Posterior cingulate gyrus (tissue), 11 donors: ENCODE measurements around the gene RUSC1.
A peak's percentile ranks its signal among the peaks of the same experiment; 100 is the strongest.
"Not testable (repeated sequence)": the region's sequence is repeated elsewhere in the genome, so short reads cannot be mapped to it uniquely, and the experiment has no call there.

ENCODE experiments used
- DNase-seq, 10 donors: peaks; one replicate each; pipeline versions ENCODE4 v3.0.0 to v3.0.0-alpha.2; 2020 to 2021; ENCODE audit warnings: mixed read lengths in 3 of 10
- intact Hi-C: fragments of 100-400 bp; cut with DNase I; formaldehyde crosslinking; loops from one replicate; pipeline ENCODE4 v1.15.1; 2023

The RUSC1 gene

DNA sequence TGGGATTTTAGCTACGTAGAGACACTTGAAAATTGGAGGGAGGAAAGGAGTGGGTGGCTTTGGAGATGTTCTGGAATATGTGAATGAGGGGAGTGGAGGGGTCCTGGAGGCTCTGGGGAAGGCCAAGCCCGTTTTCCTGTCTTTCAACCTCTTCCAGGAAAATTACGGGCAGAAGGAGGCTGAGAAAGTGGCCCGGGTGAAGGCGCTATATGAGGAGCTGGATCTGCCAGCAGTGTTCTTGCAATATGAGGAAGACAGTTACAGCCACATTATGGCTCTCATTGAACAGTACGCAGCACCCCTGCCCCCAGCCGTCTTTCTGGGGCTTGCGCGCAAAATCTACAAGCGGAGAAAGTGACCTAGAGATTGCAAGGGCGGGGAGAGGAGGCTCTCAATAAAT is 442 bp upstream of the RUSC1 start:
- intact Hi-C loops: no loop called here
- DNase-seq: no peak

GRCh38 chr1:155321639-155322503 is 1.2 kb downstream of the RUSC1 start:
- peak in 1 of 10 donors; percentile 75 for DNase-seq

DNA sequence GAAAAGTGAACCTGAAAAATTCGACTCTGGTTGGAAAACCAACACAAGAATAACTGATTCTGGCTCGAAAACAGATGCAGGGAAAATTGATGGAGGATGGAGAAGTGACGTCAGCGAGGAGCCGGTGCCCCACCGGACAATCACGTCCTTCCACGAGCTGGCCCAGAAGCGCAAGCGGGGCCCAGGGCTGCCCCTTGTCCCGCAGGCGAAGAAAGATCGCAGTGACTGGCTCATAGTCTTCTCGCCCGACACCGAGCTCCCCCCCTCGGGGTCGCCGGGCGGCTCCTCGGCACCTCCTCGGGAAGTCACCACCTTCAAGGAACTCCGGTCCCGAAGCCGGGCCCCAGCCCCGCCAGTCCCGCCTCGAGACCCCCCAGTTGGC is 1.9 kb downstream of the RUSC1 start:
- peak in 1 of 10 donors; percentile 23 for DNase-seq
- intact Hi-C loops: no loop called here

More at GRCh38 chr1:155321639-155322503, 1.2 kb downstream of the RUSC1 start:
- intact Hi-C loops: no loop called here

DNA sequence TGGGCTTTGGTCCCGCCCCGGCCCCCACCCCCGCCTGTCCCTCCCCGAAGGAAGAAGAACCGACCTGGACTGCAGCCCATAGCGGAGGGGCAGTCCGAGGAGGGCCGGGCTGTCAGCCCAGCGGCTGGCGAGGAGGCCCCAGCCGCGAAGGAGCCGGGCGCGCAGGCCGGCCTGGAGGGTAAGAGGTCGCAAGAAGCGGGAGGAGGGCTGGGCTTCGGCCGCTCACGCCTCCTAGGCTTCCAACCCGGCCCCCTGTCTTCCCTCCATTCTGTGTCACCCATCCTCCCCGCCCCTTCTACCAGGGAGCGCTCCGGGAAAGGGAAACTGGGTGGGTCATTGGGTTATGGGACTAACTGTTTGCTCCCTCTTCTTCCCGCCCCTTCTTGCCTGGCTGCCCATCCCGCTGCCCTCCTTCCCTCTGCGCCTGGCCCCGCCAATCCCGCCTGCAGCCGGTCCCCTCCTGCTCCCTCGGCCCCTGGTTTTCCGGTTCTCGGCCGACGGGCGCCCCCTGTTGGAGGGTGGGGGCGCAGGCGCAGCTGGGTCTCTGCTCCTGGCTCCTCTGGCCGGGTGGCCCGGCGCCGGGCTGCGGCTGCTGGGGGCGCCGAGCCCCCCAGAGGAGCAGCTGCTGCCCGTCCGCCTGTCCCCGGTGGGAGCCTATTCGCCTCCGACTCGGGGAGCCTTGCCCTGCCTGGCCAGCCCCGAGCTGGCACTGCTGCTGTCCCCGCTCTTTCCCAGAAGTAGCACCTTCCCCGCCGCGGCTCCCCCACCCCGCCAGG is 2.4 kb downstream of the RUSC1 start:
- intact Hi-C loops: loop anchor here (1.0 kb wide), 1 partner anchor 46 kb away; the partner anchor contains the start of gene HCN3
- DNase-seq: peak; percentile 69 to 97 (median 84)

- DNase-seq: peak in 8 of 10 donors; percentile 57 to 94 (median 66)
- intact Hi-C loops: loop anchor here (1.0 kb wide), 2 partner anchors 46 to 73 kb away; partner anchors contain the start of gene HCN3
Observed at GRCh38 chr1:155323729-155324036, 3.0 kb downstream of the RUSC1 start.

DNA sequence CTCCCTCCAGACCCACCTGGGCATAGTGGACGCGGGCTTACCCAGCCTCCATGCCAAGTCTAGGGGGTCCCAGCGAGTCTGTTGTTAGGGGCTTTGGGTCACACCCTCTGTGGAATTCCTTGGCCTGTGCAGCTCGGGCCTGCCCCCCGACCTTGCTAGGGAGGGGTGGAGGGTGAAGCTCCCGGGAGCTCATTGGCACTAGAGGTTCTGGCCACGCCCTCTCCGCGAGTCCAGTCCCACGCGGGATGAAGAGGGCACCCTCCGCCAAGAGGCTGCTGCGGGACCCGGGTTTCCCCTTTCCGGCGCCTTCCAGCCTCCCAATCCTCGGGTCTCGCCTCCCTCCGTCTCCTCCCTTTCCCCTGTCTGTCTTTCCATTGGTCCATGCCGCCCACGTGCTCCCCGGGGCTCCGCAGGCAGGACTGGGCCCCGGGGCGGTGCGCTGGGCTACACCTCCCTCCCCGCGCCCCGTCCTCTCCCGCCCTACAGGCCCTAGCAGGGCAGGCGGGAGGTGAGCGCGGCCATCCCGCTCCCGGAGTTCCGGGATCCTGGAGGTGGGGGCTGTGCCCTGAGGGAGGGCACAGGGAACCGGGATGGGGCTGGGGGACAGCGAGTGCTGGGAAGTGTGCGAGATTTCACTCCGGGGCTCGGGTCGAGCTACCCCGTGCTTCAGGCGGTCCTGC is 3.5 kb downstream of the RUSC1 start:
- intact Hi-C loops: loop anchor here (1.0 kb wide), 1 partner anchor 74 kb away; no protein-coding TSS in a partner anchor
- peak; percentile 88 to 99 (median 94) for DNase-seq

- DNase-seq: peak in 3 of 10 donors; percentile 17 to 89 (median 20)
- intact Hi-C loops: loop anchor here (1.0 kb wide), 1 partner anchor 75 kb away; no protein-coding TSS in a partner anchor
Observed at GRCh38 chr1:155324717-155325602, 4.3 kb downstream of the RUSC1 start.

- intact Hi-C loops: no loop called here
- peak in 1 of 10 donors; percentile 72 for DNase-seq
Observed at GRCh38 chr1:155325603-155325893, 4.9 kb downstream of the RUSC1 start.

DNA sequence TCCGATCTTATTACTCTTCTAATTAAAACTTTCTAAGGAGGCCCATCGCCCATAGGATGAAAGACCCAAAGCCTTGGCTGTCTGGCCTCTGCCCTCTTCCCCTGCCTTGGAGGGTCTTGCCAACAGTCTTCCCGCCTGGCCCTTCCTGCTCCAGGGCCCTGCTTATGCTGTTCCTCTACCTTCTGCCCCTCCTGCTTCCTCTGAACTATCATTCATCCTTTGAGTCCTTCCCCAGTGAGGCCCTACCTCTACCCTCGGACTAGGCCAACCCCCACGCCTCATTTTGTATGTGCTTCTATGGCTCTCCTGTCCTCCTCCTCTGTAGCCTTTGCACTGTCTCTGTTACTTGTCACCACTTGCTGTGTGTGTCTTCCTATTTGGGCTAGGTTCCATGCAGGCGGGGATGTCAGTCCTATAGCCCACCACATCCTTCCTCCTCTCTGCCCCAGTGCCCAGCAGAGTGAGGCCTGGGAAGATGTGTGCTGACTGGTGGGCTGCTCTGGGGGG is 5.4 kb downstream of the RUSC1 start:
- DNase-seq: peak in 1 of 10 donors; percentile 30
- intact Hi-C loops: no loop called here

DNA sequence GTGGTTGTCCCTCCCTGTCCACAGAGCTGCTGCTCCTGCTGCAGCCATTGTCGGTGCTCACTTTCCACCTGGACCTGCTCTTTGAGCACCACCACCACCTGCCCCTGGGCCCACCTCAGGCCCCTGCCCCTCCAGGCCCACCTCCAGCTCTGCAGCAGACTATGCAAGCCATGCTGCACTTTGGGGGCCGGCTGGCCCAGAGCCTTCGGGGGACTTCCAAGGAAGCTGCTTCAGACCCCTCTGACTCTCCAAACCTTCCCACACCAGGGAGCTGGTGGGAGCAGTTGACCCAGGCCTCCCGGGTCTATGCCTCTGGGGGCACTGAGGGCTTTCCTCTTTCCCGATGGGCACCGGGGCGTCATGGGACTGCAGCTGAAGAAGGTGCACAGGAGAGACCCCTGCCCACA is 5.9 kb downstream of the RUSC1 start:
- intact Hi-C loops: no loop called here
- DNase-seq: peak in 1 of 10 donors; percentile 83

- intact Hi-C loops: no loop called here
- peak in 1 of 10 donors; percentile 59 for DNase-seq
Observed at GRCh38 chr1:155327981-155328380, 7.3 kb downstream of the RUSC1 start.

DNA sequence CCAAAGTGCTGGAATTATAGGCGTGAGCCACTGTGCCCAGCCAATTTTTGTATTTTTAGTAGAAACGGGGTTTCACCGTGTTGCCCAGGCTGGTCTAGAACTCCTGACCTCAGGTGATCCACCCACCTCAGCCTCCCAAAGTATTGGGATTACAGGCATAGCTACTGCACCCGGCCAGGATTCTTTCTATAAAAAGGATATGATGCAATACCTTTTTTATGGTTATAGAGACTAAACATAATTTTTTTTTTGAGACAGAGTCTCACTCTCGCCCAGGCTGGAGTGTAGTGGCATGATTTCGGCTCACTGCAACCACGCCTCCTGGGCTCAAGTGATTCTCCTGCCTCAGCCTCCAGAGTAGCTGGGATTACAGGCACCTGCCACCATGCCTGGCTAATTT is 8.2 kb downstream of the RUSC1 start:
- DNase-seq, intact Hi-C loops: not testable (repeated sequence)

GRCh38 chr1:155329980-155330598 is 9.4 kb downstream of the RUSC1 start:
- intact Hi-C loops: no loop called here

GRCh38 chr1:155334962-155335361 is 14.3 kb downstream of the RUSC1 start:
- DNase-seq: no peak
- intact Hi-C loops: no loop called here

More at GRCh38 chr1:155329980-155330598, 9.4 kb downstream of the RUSC1 start:
- DNase-seq: peak in 1 of 10 donors; percentile 80

DNA sequence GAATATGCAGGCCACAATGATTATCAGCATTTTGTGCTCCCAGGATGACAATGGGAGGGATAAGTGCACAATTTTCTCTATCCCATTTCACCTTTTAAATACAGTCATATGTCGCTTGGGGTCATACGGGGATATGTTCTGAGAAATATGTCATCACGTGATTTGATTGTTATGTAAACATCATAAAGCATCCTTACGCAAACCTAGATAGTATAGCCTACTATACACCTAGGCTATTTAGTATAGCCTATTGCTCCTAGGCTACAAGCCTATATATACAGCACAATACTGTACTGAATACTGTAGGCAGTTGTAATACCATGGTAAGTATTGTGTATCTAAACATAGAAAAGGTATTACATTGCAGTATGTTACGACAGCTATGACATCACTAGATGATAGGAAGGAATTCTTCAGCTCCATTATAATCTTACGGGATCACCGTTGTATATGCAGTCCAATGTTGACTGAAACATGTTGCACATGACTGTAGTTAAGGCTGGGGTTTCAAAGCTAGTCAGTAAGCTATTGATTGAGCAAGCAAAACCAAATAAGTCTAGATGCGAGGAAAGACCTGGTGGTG is 18.9 kb downstream of the RUSC1 start:
- intact Hi-C loops: no loop called here
- no peak for DNase-seq

- intact Hi-C loops: no loop called here
- no peak for DNase-seq
Observed at GRCh38 chr1:155342842-155343241, 22.1 kb downstream of the RUSC1 start.

- intact Hi-C loops: no loop called here
- DNase-seq: peak in 1 of 10 donors; percentile 77
Observed at GRCh38 chr1:155352631-155353030, 31.9 kb downstream of the RUSC1 start.

DNA sequence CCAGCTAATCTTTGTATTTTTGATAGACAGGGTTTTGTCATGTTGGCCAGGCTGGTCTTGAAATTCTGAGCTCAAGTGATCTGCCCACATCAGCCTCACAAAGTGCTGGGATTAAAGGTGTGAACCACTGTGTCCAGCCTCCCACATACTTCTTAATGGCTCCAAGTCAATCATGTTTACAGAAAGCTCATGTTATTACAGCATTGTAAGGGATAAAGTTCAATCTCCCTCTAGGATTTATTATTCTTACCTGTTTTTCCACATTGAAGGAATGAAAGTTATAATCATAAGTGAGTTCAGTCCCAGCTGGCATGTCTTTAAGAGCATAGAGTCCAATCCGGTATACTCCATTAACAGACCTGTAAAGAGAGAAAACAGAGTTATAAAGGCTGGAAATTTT is 39.4 kb downstream of the RUSC1 start:
- intact Hi-C loops: no loop called here
- no peak for DNase-seq

DNA sequence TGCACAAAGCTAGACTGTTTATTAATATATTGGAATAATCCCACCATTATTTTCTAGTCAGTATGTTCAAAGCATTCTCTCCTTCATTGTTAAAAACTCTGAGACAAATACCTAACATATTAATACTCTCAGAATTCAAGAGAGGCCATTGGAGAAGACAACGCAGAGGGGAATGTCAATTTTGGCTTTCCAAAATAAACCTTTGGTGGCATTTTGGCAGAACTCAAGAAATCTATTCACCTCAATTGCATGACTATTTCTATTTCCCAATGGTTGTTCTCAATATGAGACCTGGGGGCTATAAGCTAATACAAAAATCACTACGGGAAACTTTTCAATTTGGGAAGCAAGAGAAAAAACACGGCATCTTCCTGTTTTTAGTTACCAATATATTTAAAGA is 58.5 kb downstream of the RUSC1 start:
- intact Hi-C loops: no loop called here
- no peak for DNase-seq
